Renal cortical epithelial cell (primary cell): ENCODE results near the gene CXCL6. TPM values are rescaled to one million over a fixed set of nuclear protein-coding genes. Genes with fewer than 3 reads are reported as not detected.
A peak's percentile ranks its signal among the peaks of the same experiment; 100 is the strongest.

ENCODE experiments used
- DNase-seq: peaks from one replicate; pipeline ENCODE4 v3.0.0-alpha.2; 2011; ENCODE audit warnings: low read depth
- total RNA-seq: library from RNA; depleted of rRNA; stranded (reverse); fragments of >200 nt; gene quantifications from 2 replicates; pipeline ENCODE4 v1.2.3, GENCODE V29; 2014

The CXCL6 gene
- total RNA-seq, result 139 and 159 TPM in 2 replicates

- DNase-seq, result no peak
These were observed at the start of gene CXCL6 for GRCh38 chr4:73836373-73837279. Gene CXCL6, plus strand, starts transcription at chr4:73836678. Its CDS starts 73 bp downstream, at chr4:73836751.

GRCh38 chr4:73788411-73788810 is 48.1 kb upstream of the CXCL6 start:
- DNase-seq, result no peak

GRCh38 chr4:73798842-73799241 is 37.6 kb upstream of the CXCL6 start:
- no peak for DNase-seq

- DNase-seq, result no peak
These were observed 36.3 kb upstream of the CXCL6 start for GRCh38 chr4:73800206-73800605.

GRCh38 chr4:73801692-73802091 is 34.8 kb upstream of the CXCL6 start:
- DNase-seq, result no peak

- no peak for DNase-seq
These were observed 33.3 kb upstream of the CXCL6 start for GRCh38 chr4:73803213-73803612.

- no peak for DNase-seq
These were observed 26.3 kb upstream of the CXCL6 start for GRCh38 chr4:73810191-73810590.

- DNase-seq, result no peak
These were observed 24.6 kb upstream of the CXCL6 start for GRCh38 chr4:73811841-73812240.

- DNase-seq, result peak; percentile 41
These were observed 21.8 kb upstream of the CXCL6 start for GRCh38 chr4:73814679-73815078.

- peak; percentile 58 for DNase-seq
These were observed 21.3 kb upstream of the CXCL6 start for GRCh38 chr4:73815145-73815544.

GRCh38 chr4:73816814-73817213 is 19.7 kb upstream of the CXCL6 start:
- DNase-seq, result peak; percentile 96

- peak; percentile 32 for DNase-seq
These were observed 19.1 kb upstream of the CXCL6 start for GRCh38 chr4:73817341-73817740.

- DNase-seq, result no peak
These were observed 15.2 kb upstream of the CXCL6 start for GRCh38 chr4:73821325-73821724.

GRCh38 chr4:73822389-73822788 is 14.1 kb upstream of the CXCL6 start:
- DNase-seq, result peak; percentile 53

GRCh38 chr4:73822812-73823504 is 13.5 kb upstream of the CXCL6 start:
- DNase-seq, result no peak

- DNase-seq, result no peak
These were observed 12.7 kb upstream of the CXCL6 start for GRCh38 chr4:73823760-73824159.

GRCh38 chr4:73828956-73829355 is 7.5 kb upstream of the CXCL6 start:
- DNase-seq, result no peak

- DNase-seq, result no peak
These were observed 4.9 kb upstream of the CXCL6 start for GRCh38 chr4:73831569-73831968.

GRCh38 chr4:73832651-73833237 is 3.7 kb upstream of the CXCL6 start:
- peak; percentile 77 for DNase-seq

GRCh38 chr4:73839071-73839470 is 2.6 kb downstream of the CXCL6 start:
- DNase-seq, result no peak

- DNase-seq, result no peak
These were observed 3.2 kb downstream of the CXCL6 start for GRCh38 chr4:73839715-73840114.

- no peak for DNase-seq
These were observed 4.9 kb downstream of the CXCL6 start for GRCh38 chr4:73841243-73841925.
